ENCODE results near the gene CDH4. TPM values are rescaled to one million over a fixed set of nuclear protein-coding genes. Genes with fewer than 3 reads are reported as not detected.

The CDH4 gene
- total and polyA plus RNA-seq, 11 donors = 0.04 to 0.54 (median 0.08) TPM; not detected in 1

DNA sequence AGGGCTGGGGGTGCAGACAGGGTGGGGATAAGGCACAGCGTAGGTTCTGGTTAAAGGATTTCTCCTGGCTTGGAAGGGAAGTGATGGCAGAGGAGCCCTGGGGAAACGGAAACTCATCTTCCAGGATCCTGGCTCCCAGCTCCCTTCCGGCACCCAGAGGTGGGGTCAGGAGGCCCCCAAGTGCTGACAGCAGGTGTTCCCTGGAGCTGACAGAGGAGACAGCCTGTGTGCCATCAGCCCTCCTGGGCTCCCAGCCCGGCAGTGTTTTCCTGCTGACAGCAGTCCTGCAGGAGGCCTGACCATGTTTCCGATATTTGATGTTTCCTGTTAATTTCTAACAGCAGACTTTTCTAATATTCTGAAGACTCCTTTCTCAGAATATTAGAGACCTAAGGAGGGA lies 536.3 kb downstream of the CDH4 start:
- no peak overlapping the region for H3K27ac ChIP-seq
- peaks cover 0 to 9% (median 0%) of the 10 kb centered on the region in 9 donors for H3K27me3 ChIP-seq
- no peaks in the 10 kb centered on the region for H3K36me3 ChIP-seq
- WGBS, 4 donors = 21 to 34% (median 27%) methylated on average over 4 to 5 of the region's 5 CpGs
- H3K4me3 ChIP-seq = no peak overlapping the region
- H3K4me1 ChIP-seq = no peaks in the 10 kb centered on the region
- no peak for DNase-seq
- intact Hi-C loops (cut with DNase I) = no loop called here
- ATAC-seq = no peak
- no peak for TF ChIP-seq POLR2A (IDR thresholded peaks at IDR 0.05)
- TF ChIP-seq, protein P1, sequence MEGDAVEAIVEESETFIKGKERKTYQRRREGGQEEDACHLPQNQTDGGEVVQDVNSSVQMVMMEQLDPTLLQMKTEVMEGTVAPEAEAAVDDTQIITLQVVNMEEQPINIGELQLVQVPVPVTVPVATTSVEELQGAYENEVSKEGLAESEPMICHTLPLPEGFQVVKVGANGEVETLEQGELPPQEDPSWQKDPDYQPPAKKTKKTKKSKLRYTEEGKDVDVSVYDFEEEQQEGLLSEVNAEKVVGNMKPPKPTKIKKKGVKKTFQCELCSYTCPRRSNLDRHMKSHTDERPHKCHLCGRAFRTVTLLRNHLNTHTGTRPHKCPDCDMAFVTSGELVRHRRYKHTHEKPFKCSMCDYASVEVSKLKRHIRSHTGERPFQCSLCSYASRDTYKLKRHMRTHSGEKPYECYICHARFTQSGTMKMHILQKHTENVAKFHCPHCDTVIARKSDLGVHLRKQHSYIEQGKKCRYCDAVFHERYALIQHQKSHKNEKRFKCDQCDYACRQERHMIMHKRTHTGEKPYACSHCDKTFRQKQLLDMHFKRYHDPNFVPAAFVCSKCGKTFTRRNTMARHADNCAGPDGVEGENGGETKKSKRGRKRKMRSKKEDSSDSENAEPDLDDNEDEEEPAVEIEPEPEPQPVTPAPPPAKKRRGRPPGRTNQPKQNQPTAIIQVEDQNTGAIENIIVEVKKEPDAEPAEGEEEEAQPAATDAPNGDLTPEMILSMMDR (IDR thresholded peaks at IDR 0.05) = no peak
- no peaks in the 10 kb centered on the region for H3K9me3 ChIP-seq

GRCh38 chr20:61789329-61789728 lies 537.3 kb downstream of the CDH4 start:
- no peak for DNase-seq
- H3K27me3 ChIP-seq = peaks cover 0 to 9% (median 0%) of the 10 kb centered on the region in 9 donors

DNA sequence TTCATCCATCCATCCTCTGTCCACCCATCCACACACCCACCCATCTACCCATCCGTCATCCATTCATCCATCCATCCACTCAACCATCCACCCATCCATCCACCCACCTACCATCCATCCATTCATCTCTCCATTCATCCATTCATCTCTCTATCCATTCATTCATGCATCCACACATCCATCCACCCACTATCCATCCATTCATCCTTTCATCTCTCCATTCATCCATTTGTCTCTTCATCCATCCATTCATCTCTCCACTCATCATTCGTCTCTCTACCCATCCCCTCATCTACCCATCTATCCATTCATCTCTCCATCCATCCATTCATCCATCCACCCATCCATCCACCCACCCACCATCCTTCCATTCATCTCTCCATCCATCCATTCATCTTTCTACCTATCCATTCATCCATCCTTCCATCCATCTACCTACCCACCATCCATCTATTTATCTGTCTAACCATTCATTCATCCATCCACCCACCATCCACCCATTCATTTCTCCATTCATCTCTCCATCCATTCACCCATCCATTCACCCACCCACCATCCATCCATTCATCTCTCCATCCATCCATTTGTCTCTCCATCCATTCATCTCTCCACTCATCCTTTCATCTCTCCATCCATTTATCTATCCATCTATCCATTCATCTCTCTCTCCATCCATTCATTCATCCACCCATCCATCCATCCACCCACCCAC lies 538.2 kb downstream of the CDH4 start:
- no peak for ATAC-seq
- DNase-seq = no peak
- Histone ChIP-seq H3K27ac (no peak overlapping the region), H3K9me3 (no peaks in the 10 kb centered on the region), H3K4me3 (no peak overlapping the region), H3K4me1 (no peaks in the 10 kb centered on the region), H3K36me3 (no peaks in the 10 kb centered on the region), H3K27me3 (peaks cover 0 to 9% (median 0%) of the 10 kb centered on the region in 9 donors)
- WGBS, 4 donors = 88 to 91% (median 91%) methylated on average over 2 of the region's 2 CpGs
- TF ChIP-seq POLR2A (IDR thresholded peaks at IDR 0.05) = no peak
- TF ChIP-seq, protein P1 (IDR thresholded peaks at IDR 0.05) = no peak
- intact Hi-C loops (cut with DNase I) = no loop called here

More at GRCh38 chr20:61789329-61789728, 537.3 kb downstream of the CDH4 start:
- Histone ChIP-seq H3K4me3 (no peak overlapping the region), H3K4me1 (no peaks in the 10 kb centered on the region), H3K36me3 (no peaks in the 10 kb centered on the region), H3K27ac (no peak overlapping the region), H3K9me3 (no peaks in the 10 kb centered on the region)
- intact Hi-C loops (cut with DNase I) = no loop called here
- no peak for ATAC-seq
- 77 to 82% (median 79%) methylated on average over 10 of the region's 10 CpGs for WGBS, 4 donors
- TF ChIP-seq POLR2A (IDR thresholded peaks at IDR 0.05) = no peak
- TF ChIP-seq, protein P1 (IDR thresholded peaks at IDR 0.05) = no peak

DNA sequence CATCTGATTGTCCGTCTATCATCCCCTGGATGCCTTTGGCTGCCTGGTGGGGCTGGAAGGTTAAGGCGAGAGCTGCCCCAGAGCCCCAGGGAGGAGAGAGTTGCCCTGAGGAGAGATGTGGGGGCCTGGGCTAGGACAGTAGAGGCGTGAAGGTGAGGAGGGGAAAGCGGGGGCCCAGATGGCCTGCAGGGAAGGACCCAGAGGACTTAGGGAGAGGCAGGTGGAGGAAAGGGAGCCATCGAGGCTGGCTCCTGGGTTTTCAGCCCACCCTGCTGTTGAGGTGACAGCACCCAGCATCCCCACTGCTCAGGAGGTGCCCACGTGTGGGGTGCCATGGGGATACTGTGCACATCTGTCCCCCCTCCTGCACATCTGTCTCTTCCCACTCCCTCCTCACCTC lies 539.9 kb downstream of the CDH4 start:
- Histone ChIP-seq H3K4me1 (no peaks in the 10 kb centered on the region), H3K36me3 (no peaks in the 10 kb centered on the region), H3K4me3 (no peak overlapping the region), H3K27ac (no peak overlapping the region), H3K27me3 (peaks cover 0 to 9% (median 0%) of the 10 kb centered on the region in 9 donors), H3K9me3 (no peaks in the 10 kb centered on the region)
- no peak for TF ChIP-seq POLR2A (IDR thresholded peaks at IDR 0.05)
- TF ChIP-seq, protein P1 (IDR thresholded peaks at IDR 0.05) = no peak
- peak in 1 of 5 donors; percentile 7 for DNase-seq
- ATAC-seq = no peak
- intact Hi-C loops (cut with DNase I) = no loop called here
- 69 to 84% (median 71%) methylated on average over 6 of the region's 6 CpGs for WGBS, 4 donors
